HG03135 (cell line): ENCODE results near the gene FBN2.

Experiments
- ATAC-seq: cut with Tn5 transposase; IDR thresholded peaks from one replicate; pipeline ENCODE4 v1.9.1; 2021; ENCODE audit warnings: mild to moderate bottlenecking, moderate library complexity; ENCODE audit not compliant: unreplicated experiment

Gene FBN2

DNA sequence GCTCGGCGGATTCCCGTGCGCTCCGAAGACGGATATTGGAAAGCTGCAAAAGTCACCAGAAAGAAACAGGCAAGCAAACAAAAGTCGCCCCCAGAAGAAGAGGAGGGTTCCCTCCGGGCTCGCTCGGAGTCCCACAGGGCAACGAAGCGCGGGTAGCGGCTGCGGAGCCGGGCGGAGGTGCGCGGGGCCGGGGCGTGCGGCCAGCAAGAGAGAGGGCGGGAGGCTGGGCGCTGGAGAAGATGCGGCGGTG lies at the start of gene FBN2:
TSS of gene FBN2 (minus strand) at position 246 of the 250 bp plus-strand sequence. CDS start 642 bp downstream, outside the sequence.
- no peak for ATAC-seq

DNA sequence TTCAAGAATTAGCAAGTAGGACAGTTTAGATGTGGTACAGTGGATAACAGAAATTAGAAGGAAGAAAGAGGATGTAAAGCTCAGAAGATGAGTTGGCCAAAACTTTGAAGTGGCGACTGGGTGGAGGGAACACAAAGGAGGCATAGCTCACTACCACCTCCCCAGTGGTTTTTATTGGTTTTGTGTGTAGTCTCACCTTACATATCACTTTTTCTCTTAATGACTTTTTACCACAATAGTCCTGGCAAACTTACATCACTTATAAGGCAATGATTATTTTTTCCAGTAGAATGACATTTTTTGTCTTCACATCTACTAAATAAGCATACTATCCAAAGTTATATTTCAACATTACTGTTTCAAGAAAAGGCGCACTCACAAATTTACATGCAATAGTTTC lies 49.2 kb upstream of the FBN2 start:
- ATAC-seq: no peak

DNA sequence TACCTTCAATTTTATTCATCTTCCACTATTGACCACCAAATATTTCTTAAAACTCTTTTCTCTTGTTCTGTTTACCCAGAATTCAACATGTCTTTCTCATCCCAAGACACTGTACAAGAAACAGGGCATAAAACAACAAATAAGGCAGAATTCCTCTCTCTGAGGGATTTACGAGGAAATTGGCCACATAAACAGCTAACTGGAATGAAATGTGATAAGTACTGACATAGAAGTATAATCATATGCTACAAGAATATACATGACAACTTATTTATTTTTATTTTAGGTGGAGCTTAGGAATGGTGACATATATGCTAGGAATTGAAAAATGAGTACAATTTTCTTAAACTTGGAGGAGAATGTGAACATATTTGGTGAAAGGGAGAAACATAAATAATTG lies 48.8 kb upstream of the FBN2 start:
- ATAC-seq: no peak

DNA sequence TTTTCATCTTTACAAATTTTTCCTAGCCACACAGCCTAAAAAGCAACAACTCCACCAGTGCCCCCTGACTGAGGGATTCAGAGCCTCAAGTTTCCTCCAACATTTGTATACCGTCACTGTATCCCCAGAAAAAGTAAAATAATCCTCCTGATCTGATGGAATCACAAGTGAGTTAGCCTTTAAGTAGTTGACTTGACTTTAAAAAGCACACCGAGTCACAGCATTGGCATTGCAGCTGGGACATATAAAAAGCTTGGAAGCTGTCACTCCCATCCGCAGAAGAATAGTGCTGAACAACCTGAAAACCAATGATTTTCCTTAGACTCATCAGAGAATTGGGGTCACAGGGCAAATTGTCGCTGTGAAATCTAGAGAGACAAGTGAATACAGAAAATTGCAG lies 41.6 kb upstream of the FBN2 start:
- no peak for ATAC-seq

DNA sequence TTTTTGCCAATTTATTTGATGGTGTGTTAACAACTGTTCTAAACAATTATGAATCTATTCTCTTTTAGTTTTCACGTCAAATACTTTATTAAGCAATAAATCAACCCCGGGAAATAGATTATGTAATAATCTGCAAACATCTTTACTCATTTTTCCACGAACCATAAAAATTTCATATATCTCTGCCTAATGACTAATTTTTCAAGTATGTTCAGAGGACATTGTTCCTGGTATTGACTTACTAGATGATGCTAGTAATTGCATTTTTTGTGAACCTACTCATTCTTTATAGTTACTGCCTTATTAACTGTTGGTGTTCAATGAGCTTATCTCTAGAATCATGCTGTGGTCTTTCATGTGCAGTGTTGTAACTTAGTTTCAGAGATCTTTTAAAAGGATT lies 41.0 kb upstream of the FBN2 start:
- no peak for ATAC-seq

DNA sequence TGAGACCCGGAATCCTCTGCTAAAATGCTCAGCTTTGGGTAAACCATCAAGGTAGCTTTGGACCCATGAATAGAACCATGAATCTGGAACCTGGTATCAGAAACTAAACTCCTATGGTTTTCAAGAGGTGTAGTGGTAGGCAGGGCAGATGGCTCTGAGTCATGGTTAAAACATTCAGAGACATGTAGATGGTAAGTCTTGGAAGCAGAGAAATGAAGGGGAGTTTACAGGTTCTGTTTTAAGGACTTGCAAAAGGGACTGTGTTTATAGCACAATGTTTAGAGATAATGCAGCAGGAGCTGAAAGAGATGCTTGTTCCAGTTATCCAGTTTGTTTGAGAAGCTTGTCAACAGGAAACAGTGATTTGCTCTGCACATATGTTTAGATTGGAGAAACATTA lies 36.0 kb upstream of the FBN2 start:
- ATAC-seq: no peak

DNA sequence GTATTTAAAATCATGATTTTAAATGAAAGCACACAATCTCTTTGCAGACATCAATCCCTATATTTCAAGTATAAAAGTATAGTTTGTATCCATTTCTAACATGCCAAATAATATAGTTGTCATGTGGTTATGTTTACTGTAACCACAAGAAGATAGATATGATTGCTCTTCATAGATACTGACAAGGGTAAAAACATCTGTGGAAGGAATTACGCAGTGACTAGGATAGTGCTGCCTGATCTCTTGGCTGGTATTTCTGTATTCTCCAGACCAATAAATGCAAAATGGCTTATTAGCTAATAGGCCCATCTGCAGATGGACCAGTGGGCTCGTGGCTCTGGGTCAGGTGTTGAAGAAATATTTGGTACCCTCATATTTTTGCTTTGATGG lies 34.9 kb upstream of the FBN2 start:
- ATAC-seq: no peak

DNA sequence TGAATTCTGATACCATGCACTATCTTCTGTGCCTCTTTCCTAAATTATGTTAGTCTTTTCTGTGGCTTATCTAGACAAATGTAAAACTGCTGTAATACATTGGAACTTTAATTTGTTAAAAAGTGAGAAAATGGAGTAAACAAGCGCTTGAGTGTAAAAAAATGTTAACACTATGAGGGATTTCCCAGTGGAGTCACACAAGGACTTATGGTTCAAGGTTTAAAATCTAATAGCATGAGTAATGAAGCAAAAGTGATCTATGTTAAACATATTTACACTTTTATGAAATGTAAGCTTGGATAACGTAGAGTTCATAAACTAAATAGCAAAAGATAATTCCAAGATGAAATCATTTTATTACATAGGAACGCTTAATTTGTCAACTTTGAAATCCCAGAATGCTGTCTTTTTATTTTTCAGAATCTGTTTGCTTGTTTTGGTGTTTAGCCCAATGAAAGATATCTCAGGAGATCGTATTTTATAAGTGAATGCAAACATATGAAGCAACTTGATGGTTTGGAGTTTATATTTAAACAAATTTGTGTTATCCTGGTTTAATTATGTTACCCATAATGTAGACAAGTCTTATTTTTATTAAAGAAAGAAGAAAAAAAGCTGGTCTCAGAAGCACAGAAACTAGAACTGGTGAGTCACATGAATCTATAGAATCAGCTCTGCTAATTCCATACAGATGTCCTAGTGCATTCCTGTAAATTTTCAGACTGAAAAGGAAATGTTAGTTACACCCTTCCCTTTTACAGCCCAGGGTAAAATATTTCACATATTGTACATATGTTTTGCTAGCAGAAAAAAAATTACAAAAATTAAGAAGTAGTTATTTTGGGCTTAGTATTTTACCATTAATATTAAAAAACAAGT lies 34.2 kb upstream of the FBN2 start:
- no peak for ATAC-seq

DNA sequence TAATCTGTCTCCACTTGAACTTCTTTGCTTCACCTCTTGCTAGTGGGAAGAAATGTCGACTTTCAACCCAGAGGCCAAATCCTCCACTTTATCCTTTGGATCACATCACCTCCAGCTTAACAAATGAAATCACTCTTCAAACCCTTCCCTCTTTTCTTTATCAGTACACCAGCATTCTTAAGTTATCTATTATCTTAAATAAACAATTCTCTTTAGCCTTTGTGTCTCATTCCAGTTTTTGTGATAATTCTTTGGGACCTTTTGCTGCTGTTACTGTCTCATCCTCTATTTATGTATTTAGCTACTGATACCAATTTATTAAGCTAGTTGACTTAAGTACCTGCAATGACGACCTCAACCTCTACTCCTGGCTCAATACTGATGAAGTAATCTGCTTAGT lies 28.1 kb upstream of the FBN2 start:
- ATAC-seq: no peak

DNA sequence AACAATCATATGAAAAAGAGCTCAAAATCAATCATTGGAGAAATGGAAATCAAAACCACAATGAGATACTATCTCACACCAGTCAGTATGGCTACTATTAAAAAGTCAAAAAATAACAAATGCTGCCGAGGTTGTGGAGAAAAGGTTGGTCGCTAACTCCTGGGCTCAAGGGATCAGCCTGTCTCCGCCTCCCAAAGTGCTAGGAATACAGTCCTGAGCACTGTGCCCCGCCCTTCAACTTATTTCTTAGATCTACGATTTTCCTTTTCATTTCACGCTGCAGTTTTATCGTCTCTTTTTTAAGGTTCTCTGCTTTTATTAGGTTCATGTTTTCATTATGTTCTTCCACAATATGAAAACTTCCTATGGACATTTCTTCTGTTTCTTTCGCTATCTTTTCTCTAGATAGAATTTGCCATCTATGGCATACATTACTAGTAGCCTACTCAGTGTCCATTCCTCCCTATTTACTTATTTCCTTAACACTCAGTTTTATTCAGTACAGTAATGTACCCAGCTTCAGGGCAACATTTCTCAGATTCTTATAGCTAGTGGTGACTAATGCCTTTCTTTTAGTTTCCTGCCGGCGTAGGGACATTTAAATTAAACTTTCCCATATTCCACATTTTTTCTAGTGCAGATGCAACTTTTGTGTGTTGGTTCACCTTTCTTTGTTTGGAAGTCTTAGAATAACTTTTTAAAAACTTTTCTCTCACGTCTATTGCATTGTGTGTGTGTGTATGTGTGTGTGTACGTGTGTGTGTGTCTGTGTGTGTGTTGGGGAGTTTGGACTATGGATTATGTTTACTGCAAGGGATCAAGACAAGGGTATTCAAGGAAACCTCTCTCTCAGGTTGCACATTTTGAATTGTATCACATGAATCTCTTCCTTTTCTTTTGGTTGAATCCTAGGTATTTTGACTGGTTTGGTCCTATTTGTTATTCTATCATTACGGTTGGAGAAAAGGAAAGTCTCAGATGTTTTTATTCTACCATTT lies 21.6 kb upstream of the FBN2 start:
- ATAC-seq: no peak

DNA sequence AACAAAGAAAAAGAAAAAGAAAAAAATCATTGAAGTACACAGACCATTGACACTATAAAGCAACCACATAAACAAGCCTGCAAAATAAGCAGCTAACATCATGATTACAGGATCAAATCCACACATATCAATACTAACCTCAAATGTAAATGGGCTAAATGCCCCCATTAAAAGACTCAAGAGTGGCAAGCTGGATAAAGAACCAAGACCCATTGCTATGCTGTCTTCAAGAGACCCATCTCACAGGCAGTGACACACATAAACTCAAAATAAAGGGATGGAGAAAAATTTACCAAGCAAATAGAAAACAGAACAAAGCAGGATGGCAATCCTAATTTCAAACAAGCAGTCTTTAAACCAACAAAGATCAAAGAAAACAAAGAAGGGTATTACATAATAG lies 15.7 kb upstream of the FBN2 start:
- ATAC-seq: no peak

DNA sequence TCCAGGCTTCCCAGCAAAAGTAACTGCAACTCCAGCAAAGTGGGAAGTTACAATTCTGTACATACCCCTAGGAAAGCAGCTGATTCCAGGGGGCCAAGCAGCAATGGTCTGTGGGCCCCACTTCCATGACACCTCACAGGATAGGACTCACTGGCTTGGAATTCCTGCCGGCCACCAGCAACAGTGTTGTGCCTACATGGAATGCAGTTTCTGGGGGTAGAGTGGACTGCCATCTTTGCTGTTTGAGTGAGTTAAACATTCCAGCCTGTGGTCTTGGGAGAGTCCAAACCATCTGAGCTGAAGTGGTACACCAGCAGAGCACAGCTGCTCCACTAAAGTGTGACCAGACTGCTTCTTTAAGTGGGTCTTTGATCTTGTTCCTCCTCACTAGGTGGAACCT lies 13.4 kb upstream of the FBN2 start:
- ATAC-seq: no peak

DNA sequence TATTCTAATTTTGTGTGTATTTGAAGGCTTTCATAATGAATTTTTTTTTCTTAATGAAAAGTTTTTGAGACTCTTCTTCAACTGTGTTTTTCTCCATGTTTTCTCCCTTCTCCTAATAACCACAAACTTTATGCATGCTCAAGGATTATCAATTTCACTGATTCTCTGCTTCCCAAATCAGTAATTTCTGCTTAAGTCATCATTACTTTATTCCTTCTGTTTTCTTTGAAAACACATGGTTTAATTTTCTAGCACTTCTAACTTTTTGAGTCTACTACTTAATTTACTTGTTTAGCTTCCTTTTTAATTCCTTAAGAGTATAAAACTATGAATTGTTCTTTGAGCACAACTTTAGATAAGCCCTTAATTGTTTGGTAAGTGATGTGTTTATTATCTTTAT lies 11.5 kb upstream of the FBN2 start:
- ATAC-seq: no peak

DNA sequence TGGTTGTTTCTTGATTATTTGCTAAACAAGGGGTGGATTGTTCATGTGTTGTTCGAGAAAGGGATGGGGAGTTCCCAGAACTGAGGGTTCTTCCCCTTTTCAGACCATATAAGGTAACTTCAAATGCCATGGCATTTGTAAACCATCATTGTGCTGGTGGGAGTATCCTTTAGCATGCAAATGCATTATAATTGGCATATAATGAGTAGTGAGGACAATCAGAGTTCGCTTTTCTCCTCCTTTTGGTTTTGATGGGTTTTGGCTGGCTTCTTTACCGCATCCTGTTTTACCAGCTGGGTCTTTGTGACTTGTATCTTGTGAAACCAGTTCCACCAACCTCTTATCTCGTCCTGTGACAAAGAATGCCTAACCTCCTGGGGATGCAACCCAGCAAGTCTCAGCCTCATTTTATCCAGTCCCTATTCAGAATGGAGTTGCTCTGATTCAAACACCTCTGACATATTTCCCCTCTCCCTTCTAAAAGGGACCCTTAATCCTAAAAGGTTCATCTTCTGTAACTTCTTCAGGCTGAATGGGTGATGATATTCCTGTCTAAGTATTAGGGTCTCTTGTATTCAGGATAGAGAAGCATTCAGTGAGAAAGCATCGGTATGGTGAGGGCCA lies 8.7 kb upstream of the FBN2 start:
- no peak for ATAC-seq

DNA sequence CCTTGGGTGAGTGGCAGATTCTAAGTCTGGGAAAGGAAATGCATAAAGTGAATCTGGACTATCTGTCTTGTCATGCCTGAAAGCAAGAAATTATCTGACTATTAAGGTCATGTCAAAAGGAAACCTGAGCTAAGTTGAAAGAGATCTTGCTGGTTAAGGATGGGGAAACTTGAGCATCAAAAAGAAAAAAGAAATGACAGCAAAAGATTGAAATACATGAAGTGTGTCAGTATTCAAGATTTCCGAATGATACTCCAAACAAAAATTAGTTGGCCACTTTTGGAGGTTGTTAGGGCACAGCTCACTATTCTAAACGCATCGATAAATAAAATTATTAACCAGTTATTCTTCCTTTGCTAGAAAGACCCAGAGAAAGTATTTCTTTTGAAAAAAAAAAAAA lies 3.3 kb upstream of the FBN2 start:
- no peak for ATAC-seq

DNA sequence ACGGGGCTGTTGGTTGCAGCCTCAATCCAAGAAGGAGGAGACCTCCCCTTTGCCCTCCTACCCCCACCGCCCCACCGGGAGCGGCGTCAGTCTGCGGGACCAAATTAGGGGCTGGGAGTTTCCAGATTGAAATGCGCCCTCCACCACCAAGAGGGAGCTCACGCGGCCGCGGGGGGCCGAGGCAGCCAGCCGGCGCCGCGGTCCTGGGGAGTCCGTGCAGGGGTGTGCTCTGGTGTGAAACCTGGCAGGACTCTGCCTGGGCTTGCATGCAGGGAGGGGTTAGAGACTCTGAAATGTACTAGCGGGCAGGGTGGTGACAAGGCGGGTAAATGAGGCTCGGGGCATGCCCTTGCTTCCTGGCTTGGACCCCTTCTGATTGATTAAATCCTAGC lies 989 bp upstream of the FBN2 start:
- no peak for ATAC-seq

DNA sequence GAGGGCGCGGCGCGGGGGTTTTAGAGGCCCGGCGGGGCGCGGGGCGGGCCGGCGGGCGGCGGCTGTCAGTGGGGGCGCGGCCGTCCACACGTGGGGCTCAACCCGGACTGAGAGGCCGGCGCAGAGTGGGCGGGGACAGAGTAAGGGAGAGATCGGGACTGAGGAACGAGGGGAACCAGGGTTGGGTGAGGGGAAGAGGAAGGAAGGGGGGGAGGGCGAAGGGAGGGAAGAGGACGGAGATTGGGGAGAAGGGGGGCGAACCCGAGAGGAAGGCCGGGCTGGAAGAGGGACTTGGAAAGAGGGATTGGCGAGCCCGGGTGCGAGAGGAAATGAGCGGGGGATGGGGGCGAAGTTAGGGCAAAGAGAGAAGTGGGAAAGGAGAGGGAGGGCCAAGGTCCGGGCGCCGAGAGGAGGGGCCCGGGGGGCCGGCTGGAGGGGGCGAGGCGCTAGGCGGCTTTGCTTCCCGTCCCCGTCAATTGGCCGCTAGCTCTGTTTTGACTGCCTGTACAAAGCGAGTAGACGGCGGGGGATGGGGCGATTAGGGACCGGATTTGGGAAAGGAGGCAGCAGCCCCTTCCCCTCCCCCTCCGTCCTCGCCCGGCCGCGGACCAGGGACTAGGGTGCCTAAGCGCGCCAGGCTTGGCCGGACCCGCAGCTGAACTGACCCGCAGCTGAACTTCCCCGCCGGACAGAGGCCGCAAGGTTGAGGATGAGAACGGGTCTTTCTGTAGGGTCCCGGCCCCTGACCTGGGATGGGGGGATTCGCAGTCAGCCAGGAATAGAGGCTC lies 399 bp upstream of the FBN2 start:
- ATAC-seq: no peak

DNA sequence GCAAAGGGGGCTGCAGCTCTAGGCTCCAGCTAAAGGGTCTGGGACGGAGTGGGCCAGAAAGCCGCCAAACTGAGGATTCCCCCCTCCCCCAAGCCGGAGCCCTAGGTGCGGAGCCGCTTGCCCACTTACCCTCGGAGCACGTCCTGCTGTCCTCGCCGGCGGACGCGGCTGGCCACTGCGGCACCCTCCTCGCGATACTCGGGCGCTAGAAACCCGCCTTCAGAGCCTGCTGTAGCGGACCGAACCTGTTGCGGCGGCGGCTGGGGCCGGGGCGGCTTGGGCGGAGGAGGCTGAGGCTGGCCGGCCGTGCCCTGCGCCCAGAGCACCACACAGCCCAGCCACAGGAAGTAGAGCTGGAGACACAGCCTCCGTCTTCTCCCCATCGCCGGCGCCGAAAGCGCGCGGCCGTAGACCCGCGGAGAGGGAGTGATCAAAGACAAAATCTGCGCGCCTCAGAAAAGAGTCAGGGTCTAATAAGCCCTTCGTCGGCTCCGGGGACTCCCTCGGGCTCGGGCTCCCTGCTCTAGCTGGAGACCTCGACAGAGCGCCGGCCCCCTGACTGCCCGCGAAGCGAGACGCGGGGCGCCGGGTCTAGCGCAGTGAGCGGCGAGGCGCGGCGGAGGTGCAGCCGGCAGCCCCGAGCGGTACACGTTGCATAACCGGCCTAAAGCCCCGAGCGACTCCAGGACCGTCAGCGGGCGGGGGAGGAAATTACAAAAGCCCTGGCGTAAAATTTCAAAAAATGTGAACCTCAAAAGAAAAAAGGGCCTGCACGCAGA lies 635 bp downstream of the FBN2 start:
- no peak for ATAC-seq

DNA sequence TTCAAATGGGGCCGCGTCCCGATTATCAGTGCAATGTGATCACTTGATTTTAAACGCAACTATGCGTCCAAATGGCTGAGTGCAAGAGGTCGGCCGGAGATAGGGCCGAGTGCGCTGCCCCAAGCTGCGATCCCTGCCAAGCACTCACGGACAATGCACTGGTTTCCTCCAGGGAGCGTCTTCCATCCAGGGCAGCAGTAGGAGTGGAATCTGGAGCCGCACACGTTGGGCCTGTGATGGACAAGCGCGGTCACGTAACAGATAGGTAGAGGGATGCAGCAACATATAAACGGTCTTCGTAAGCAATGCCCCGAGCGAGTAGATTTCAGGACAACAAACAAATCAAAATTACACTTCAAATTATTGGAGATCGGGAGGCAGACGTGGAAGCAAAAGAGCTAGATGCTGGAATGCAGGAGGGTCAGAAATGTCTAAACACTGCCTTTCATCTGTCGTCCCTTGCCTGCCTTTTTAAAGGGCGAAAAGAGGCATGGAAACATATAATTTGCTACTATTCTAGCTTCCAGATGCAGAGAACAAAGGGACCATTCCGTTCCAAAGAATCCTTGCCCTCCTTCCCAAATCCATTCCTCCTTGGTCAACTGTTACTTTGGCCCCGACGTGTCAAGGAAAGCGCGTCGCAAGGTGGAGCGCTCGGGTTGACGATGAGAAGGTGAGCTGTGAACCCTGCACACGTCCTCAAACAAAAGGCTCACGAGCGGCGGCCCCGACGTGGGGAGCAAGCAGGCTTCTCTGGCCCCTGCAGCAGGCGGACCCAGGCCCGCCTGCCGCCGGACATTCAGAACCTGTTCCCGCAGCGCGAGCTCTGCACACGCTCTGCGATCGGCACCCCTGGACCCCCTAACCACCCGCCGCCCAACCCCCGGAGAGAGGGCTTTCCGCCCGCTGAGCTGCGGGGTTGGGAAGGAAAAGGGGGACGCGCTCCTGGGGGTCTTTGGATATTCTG lies 1.5 kb downstream of the FBN2 start:
- no peak for ATAC-seq
